ENCODE data around the gene KIAA0319L.
"Not testable (repeated sequence)": the region's sequence is repeated elsewhere in the genome, so short reads cannot be mapped to it uniquely, and the experiment has no call there.

KIAA0319L gene

DNA sequence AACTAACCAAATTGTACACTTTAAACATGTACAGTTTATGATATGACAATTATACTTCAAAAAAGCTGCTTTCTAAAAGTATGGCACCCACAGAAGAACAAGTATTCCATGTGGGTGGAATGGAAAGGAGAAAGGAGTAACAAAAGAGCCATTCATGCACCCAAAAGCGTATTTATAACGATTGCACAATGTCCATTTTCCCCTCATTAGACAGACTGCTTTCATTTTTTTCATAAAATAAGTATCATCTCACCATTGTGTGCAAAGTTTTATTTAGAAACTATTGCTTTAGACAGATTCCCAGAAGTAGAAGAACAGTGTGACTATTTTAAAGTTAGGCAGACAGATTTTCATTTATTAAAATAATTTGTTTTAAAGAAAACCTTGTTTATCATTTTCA is 59.6 kb downstream of the KIAA0319L start:
- DNase-seq, result no peak

DNA sequence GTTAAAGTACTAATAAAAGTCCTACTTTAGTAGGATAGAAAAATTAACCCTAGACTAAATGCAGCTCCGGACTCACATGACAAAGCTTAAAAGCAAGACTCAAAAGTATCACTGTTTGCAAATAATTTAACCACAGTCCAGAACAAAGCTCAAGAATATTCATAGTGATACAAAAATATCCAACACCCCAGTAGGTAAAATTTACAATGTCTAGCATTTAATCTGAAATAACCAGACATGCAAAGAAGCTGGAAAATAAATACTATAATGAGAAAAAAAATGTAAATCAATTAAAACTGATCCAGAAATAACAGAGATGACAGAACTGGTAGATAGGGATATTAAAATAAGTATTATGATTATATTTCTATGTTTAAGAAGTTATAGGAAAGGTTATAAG is 67.0 kb downstream of the KIAA0319L start:
- no peak for DNase-seq

DNA sequence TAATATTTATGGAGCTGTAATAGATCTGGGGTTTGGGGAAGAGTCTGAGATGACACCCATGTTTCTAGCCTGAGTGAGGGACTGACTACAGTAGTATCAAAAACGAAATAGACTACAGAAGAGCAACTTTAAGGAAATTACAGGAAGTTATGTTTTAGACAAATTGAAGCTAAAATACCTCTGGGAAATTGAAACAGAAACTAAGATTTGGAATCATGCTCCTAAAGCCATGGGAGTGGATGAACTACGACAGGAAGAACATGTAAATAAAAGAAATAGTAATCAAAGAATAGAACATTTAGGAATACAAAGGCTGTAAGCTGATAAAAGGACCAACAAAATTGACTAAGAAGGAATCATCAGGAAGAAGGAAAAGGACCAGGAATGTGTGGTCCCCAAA is 68.9 kb downstream of the KIAA0319L start:
- no peak for DNase-seq

DNA sequence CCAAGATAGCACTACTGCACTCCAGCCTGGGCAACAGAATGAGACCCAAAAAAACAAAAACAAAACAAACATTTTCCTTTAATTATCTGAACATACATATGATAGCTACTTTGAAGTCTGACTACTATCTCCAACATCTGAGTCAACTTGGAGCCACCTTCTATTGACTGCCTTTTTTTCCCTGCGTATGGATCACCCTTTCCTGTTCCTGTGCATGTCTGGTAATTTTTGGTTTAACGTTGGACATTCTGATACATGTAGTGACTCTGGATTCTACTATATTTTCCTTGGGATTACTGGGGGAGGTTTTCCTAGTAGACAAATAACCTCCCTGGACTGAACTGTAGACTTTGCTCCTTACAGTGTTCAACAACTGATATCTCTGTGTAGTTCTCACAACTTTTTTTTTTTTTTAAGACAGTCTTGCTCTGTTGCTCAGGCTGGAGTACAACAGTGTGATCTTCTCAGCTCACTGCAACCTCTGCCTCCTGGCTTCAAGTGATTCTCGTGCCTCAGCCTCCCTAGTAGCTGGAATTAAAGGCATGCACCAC is 70.3 kb downstream of the KIAA0319L start:
- DNase-seq, result no peak

DNA sequence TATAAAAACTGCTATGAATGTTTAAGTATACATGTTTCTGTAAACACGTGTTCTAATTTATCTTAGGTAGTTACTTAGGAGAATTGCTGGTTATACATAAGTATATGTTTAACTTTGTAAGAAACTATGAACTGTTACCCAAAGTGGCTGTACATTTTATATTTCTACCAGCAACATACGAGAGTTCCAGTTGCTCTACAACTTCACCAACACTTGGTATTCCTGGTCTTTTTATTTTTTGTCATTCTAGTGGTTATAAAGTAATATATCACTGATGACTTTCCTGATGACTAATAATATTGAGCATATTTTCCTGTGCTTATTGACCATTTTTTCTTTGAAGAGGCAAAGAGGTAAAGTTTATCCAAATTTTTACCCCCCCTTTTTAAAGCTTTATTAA is 76.0 kb downstream of the KIAA0319L start:
- DNase-seq, result no peak

DNA sequence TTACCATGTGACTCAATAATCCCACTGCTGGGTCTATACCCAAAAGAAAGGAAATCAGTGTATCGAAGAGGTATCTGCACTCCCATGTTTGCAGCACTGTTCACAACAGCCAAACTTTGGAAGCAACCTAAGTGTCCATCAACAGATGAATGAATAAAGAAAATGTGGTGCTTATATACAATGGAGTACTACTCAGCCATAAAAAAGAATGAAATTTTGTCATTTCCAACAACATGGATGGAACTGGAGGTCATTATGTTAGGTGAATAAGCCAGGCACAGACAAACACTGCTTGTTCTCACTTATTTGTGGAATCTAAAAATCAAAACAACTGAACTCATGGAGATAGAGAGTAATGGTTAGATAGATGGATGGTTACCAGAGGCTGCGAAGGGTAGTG is 79.3 kb downstream of the KIAA0319L start:
- DNase-seq, result no peak

DNA sequence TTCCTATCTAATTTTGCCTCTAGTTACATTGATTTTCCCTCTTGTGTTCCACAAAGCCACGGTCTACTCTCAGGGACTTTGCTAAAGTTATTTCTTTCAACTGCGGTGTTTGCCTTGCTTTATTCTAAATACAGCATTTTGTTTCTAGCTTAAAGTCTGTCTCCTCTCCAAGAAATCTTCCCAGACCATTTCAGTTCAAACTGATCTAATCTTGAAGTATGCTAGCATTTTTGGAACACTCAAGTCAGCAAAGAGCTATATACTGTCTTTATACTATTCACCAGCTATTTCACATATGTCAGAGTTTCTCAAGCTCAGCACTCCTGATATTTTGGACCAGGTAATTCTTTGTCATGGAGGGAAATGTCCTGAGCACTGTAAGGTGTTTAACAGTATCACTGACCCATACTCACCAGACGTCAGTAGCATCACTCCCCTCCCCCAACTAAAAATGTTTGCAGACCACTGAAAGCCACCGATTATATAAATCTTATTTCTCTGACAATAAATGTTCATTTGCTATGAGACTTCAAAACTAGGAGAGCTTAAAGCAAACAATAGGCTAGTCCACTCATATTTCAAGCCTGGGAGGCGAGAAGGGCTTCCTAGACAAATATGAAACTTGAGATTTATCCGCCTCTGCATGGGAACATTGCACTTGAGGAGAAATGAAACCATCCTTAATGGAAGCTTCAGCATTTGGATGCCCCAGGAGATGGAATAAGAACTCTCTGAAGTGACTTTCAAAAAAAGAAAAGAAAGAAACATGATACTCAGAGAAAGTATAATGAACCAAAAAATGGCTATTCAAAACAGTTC is 81.1 kb downstream of the KIAA0319L start:
- DNase-seq, result no peak

DNA sequence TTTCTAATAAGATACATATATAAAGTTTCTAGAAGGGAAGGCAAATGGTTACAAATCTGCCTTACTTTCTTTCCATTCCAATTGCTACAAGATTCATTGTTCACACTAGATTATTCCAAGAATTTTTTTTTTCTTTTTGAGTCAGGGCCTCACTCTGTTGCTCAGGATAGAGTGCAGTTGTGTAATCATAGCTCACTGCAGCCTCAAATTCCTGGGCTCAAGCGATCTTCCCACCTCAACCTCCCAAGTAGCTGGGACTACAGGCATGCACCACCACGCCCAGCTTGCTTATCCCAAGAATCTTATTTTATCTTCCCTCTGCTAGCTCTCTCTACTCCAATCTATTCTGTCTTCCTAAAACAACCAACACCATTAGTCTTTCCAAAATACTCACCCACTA is 81.8 kb downstream of the KIAA0319L start:
- DNase-seq, result no peak

DNA sequence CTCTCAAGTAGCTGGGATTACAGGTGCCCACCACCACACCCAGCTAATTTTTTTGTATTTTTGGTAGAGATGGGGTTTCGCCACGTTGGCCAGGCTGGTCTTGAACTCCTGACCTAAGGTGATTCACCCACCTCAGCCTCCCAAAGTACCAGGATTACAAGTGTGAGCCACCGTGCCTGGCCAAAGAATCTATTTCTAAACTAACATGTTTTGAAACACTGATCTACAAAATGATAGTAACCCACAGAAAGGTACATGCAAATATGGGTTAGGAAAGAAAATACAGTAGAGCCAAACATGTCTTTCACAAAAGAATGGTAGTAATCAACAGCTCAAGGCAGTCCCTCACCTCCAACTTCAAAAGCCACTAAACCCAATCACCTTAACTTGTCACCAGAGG is 84.0 kb downstream of the KIAA0319L start:
- not testable (repeated sequence) for DNase-seq

DNA sequence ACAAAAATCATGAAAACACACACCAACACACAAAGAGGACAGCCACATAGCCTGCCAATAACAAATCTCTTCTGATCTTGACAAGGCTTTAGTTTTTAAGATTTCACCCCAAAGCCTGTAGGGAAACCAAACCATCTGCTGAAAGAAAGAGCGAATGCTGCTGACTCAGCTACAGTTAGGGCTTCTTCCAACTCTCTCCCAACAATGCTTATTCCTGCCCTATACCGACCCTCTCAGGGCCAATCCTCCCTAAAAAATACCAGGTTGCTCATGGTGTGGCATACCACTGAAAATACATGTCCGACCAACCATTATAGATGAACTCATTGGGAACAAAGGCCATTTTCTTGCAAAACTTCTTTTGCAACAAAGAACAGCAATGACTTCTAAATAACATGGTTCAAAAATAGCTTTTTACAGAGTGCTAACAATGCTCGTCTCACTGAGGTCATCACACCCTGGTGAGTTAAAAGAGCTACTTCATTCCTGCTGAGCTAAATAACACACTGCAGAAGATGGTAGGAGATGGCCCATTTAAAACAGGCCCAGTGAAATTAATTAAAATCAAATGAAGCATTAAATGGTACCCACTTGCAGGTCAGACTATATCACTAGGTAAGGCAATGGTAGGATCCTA is 86.1 kb downstream of the KIAA0319L start:
- no peak for DNase-seq

DNA sequence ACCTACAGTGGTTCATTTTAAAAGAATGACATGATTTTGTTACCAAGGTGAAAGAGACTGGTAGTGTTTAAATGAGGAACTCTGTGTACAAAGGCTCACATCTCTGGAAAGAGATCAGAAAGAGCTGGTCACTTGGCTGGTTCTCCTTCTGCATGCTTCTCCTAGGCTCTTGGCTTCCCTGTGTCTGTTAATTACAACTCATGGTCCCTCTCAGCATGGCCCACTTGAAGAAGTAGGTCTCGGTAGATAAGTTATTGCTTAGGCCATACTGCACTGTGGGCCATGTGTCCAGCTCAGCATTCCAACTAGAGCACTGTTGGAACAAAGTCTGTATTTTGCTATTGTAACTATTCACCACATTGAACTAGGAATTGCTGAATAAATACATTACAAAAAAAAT is 91.1 kb downstream of the KIAA0319L start:
- no peak for DNase-seq

DNA sequence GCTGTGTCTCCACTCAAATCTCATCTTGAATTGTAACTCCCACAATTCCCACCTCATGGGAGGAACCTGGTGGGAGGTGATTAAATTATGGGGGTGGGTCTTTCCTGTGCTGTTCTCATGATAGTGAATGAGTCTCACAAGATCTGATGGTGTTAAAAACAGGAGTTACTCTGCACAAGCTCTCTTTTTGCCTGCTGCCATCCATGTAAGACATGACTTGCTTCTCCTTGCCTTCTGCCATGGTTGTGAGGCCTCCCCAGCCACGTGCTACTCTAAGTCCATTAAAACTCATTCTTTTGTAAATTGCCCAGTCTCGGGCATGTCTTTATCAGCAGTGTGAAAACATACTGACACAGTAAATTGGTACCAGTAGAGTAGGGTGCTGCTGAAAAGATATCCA is 93.5 kb downstream of the KIAA0319L start:
- DNase-seq, result not testable (repeated sequence)

DNA sequence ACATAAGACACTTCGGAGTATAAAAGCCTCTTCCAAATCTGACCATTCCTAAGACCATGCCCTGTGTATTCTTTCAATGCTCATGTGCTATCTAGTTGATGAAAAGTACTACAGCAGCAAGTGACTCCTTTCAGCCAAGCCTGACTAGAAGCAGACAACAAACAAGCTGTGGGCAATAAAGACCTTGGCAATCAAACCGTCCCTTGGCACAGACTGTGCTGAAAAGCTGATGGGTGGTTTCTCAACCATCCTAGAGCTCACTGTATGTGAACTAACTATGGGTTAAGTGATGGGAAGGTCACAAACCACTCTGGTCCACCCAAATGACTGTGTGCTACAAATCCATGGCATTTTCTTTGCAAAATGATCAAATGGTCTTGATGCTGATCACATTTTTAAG is 94.0 kb downstream of the KIAA0319L start:
- DNase-seq, result no peak

DNA sequence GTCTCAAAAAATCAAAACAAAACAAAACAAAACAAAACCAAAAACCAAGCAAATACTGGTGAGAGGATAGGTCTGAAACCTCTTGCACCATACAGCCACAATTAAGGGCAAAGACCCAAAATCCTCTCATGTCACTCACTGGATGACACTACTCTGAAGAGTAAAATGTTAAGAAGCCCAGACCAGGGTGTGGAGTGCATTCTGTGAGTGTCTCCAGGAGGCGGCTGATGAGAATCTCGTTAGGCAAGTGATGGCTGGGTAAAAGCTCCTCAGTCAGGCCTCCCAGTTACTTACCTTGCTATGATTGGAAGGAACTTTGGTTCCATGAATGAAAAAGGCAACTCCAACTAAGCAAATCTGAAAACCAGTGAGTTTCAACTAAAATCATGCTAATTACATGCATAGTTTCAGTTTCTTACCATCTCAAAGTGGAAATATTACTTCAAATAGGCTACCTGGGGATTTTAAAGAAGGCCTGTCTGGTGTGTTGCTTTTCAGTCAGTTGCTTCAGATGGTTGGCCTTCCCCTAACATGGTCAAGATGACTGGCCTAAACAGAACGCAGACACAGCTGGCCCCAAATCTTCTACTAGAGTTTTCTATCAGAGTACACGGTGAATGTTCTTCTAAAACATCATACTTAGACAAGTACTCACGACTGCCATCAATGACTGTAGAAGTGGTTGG is 95.1 kb downstream of the KIAA0319L start:
- no peak for DNase-seq

DNA sequence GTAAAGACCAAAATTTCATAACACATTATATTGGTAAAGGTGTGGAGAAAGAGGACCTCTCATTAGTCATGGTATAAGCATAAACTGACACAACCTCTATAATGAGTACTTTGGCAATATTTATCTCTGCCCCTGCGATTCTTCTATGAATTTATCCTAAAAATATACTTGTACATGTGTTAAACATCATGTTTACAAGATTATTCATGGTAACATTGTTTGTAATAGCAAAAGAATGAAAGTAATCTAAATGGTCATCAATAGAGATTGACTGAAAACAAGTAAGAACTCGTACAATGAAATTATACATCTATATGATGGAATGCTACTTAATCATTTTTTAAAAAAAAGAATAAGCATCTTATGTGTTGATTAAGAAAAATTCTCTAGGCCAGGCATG is 96.4 kb downstream of the KIAA0319L start:
- DNase-seq, result no peak

DNA sequence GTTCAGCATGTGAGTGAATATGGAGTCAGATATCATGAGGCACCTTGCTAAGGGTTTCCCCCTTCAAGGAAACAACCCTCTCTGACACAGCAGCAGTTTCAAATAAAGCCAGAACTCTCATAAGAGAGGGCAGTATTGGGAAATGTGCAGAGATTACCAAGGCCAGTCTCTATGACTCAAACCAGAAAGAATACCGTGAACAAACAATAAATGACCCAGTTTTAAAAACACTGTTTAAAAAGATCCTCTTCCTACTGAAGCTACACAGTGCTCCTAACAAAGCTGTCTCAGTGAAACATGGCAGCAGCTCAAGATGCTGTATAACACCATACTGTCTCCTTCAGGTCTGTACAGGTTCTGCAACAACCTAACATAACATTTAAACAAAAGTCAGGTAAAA is 102.6 kb downstream of the KIAA0319L start:
- no peak for DNase-seq

DNA sequence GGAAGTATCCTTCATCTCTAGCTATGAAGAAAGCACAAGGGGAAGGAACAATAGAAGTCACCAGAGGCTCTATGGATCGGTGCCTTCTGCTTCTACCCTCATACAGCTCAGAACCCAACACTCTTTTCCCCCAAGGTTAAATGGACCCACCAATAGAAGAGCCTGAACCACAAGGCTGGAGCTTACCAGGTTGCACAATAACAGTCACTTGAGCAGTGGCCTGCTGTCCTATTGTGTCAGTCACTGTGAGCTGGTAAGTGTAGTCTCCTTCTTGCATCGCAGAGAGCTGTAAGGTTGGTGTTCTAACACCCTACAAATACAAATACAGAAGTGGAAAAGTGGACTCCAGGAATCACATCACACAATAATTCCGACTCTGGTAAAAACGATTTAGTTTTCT is 103.0 kb downstream of the KIAA0319L start:
- DNase-seq, result no peak

DNA sequence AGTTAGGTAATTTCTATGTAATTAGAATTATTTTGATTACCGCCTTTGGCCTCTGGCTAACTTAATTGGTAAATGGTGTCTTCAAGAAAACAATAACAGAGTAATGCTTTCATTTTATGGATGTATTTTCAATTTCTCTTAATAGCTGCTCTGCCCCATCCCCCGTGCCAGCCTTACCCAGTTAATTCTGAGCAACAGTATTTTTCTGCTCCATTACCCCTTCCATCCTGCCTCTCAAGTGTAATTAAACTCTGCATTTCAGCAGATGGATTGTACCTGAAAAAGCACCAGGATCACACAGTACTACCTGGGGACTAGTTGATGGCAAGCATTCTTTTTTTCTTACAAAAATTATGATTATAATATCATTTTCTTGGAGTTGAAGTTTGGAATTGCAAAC is 104.2 kb downstream of the KIAA0319L start:
- DNase-seq, result no peak

DNA sequence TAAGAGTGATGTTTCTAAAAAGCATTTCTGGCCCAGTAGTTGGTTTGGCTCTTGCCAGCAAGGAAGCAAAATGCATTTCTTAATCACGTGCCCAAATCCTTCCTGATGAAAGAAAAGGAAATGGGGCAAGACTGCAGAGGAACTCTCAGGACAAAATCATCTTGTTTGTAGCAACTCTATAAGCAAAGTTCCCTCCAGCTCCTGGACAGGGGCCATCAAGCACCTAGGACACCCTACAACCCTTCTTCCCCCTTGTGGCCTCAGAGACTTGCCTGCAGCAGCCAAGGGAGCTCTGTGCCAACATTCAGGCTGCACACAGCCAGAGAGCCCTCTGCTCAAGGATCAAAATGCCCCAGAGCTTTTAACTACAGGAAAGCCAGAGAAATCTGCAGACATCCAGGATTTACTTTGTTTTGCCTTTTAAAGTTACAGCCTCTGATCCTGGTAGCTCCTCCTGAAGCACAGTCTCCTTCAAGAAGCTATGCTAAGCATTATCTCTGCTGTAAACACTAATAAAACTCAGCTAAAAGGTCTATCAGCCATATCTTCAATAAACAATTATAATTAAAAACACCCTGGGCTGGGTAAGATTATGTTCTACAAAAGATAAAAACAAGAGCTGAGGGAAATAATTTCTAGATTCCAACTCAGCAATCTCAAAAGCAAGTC is 105.0 kb downstream of the KIAA0319L start:
- DNase-seq, result no peak

DNA sequence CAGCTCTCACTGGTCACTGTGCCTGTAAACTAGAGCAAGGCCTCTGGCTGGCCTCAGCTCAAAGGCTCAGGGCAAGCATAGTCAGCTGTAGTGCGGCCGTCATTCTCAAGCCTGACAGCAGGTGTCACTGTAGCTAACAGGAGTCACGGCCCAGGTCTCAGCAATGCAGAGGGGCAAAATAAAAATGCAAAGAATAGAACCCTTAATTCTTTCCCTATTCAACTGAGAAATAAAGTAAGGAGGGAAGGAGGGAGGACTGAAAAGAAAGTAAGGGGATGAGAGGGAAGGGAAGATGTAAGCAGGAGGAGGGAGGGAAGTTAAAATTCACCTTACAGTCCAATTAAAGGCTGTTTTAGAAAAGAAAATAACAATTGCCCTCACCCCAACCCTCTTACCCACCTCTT is 106.1 kb downstream of the KIAA0319L start:
- DNase-seq, result peak; percentile 29

DNA sequence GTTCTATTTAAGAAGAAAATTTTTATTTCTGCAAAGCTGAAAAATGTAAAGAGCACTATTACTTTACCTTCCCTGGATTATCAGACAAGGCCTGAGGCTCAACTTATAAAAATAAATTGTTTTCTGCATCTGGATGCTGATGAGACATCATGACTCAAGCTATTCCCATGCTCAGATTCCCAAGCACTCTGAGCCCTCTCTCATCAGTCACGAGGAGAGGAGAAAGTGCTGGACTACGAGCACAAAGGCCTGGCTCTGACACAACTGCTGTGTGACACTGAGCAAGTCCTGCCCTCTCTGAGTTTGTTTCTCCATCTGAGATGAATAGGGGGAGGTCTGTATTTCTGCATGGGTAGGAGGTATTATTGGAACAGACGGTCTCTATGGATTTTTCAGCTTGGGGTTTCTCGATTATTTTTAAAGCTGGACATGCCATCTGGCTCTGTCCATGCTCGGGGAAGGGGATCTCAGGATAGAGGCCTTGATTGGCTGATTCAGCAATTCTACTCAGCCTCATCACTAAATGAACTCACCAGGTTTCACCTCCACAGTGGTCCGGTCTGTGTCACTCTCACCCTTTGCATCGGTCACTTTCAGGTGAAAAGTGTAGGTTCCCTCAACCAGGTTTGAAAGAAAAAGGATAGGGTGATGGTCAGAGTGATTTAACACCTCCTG is 107.7 kb downstream of the KIAA0319L start:
- DNase-seq, result no peak

DNA sequence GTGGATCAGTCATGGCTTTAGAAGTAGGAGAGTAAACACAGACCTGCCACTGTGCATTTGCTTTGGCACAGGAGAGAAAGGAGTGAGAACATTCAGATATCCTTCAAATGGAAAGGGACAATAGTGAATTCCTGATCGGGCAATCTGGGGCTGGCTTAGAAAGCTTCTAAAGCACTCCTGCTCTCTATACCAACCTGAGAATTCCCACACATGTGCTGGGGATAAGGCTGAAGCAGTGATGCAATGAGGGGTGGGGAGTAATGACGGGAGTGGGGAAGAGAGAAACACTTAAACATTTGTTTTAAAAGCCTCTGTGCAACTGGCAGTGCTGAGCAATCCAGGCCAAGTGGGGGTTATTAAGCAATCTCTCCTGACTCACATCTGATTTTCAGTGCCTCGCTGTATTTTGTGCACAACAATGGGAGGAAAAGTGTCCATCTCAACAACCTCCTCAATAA is 108.8 kb downstream of the KIAA0319L start:
- DNase-seq, result no peak

Measured in right kidney (tissue), 1 donor.